Esophagus (tissue), 2 donors: ENCODE results near the gene RAB40C. TPM values are rescaled to one million over a fixed set of nuclear protein-coding genes. Genes with fewer than 3 reads are reported as not detected.
A peak's percentile ranks its signal among the peaks of the same experiment; 100 is the strongest.

Source experiments
- H3K27ac ChIP-seq, 2 donors: one replicate each; pipeline ENCODE4 v1.5.1; 2013; ENCODE audit warnings: low read depth in 2 of 2, mild to moderate bottlenecking in 2 of 2, inconsistent platforms in 1 of 2, low read length in 1 of 2, moderate library complexity in 1 of 2
- H3K27me3 ChIP-seq, 2 donors: one replicate each; pipeline ENCODE4 v1.6.1; 2013; ENCODE audit warnings: low read length in 2 of 2, control low read depth in 1 of 2, mild to moderate bottlenecking in 1 of 2; ENCODE audit not compliant: insufficient read depth in 2 of 2, control insufficient read depth in 1 of 2
- H3K36me3 ChIP-seq, 2 donors: one replicate each; pipeline ENCODE4 v1.6.1; 2013; ENCODE audit warnings: low read length in 1 of 2; ENCODE audit not compliant: control insufficient read depth in 2 of 2, insufficient read depth in 2 of 2
- H3K4me1 ChIP-seq, 2 donors: one replicate each; pipeline ENCODE4 v1.6.1; 2013; ENCODE audit warnings: low read length in 1 of 2; ENCODE audit not compliant: control insufficient read depth in 2 of 2, insufficient read depth in 2 of 2
- H3K4me3 ChIP-seq, 2 donors: one replicate each; pipeline ENCODE4 v1.5.1; 2013; ENCODE audit warnings: low read length in 2 of 2, mild to moderate bottlenecking in 2 of 2, low read depth in 1 of 2, moderate library complexity in 1 of 2
- H3K9me3 ChIP-seq, 2 donors: one replicate each; pipeline ENCODE4 v1.6.1; 2013; ENCODE audit warnings: mild to moderate bottlenecking in 2 of 2, low read depth in 1 of 2, low read length in 1 of 2, moderate library complexity in 1 of 2; ENCODE audit not compliant: control insufficient read depth in 2 of 2, insufficient read depth in 1 of 2
- WGBS, 2 donors: extraction: QIAGEN DNeasy Blood & Tissue Kit; methylation state at CpG; one replicate each; pipeline ENCODE4 v1.1.7; 2013; 5-methylcytosine and 5-hydroxymethylcytosine counted together
- polyA plus RNA-seq, 2 donors: library from polyadenylated mRNA; stranded (reverse); fragments of 200-250 nt; gene quantifications; one replicate each; pipeline ENCODE4 v1.2.3, GENCODE V29; 2013
- donor health status: healthy with polysubstance abuse.
- donor health status: Bipolar disorder and iron deficiency.

RAB40C gene
- polyA plus RNA-seq, 2 donors: 18.1 to 42.4 TPM

GRCh38 chr16:635573-636205 lies 45.8 kb downstream of the RAB40C start:
- H3K27me3 ChIP-seq: no peaks in the 10 kb centered on the region
- H3K36me3 ChIP-seq: peaks cover 0 to 15% of the 10 kb centered on the region in 2 donors
- WGBS, 2 donors: 2% methylated on average over 55 of the region's 55 CpGs
- H3K4me1 ChIP-seq: peaks cover 5 to 21% of the 10 kb centered on the region in 2 donors
- H3K27ac ChIP-seq: peak overlapping the region; percentile 95 to 99
- H3K9me3 ChIP-seq: no peaks in the 10 kb centered on the region
- H3K4me3 ChIP-seq: peak overlapping the region; percentile 68 to 90

GRCh38 chr16:636206-637080 lies 46.6 kb downstream of the RAB40C start, which contains the start of gene METTL26:
Gene METTL26 (minus strand): TSS chr16:636305. CDS start chr16:636290, 15 bp downstream.
- Histone ChIP-seq H3K9me3 (no peaks in the 10 kb centered on the region), H3K36me3 (peaks cover 0 to 15% of the 10 kb centered on the region in 2 donors), H3K4me1 (peaks cover 0 to 14% of the 10 kb centered on the region in 2 donors), H3K27me3 (no peaks in the 10 kb centered on the region), H3K27ac (peak within 1 kb of the TSS; percentile 95 to 99), H3K4me3 (peak within 1 kb of the TSS; percentile 68 to 90)
- 0% methylated on average over 77 to 91 of the region's 91 CpGs for WGBS, 2 donors

- 16 to 21% methylated on average over 38 to 53 of the region's 53 CpGs for WGBS, 2 donors
- Histone ChIP-seq H3K27me3 (no peaks in the 10 kb centered on the region), H3K4me1 (peaks cover 0 to 15% of the 10 kb centered on the region in 2 donors), H3K9me3 (no peaks in the 10 kb centered on the region), H3K36me3 (peaks cover 0 to 15% of the 10 kb centered on the region in 2 donors), H3K4me3 (peak overlapping the region; percentile 68 to 90), H3K27ac (peak overlapping the region; percentile 95 to 99)
Observed at GRCh38 chr16:637081-638018, 47.5 kb downstream of the RAB40C start.

- no peak overlapping the region for H3K4me3 ChIP-seq
- H3K27ac ChIP-seq: no peak overlapping the region
- H3K4me1 ChIP-seq: peaks cover 0 to 22% of the 10 kb centered on the region in 2 donors
Observed at GRCh38 chr16:638034-638543, 48.2 kb downstream of the RAB40C start.

GRCh38 chr16:638836-639235 lies 49.0 kb downstream of the RAB40C start:
- WGBS, 2 donors: 74 to 85% methylated on average over 9 of the region's 9 CpGs
- H3K4me3 ChIP-seq: no peak overlapping the region
- H3K27me3 ChIP-seq: no peaks in the 10 kb centered on the region
- H3K4me1 ChIP-seq: peaks cover 0 to 23% of the 10 kb centered on the region in 2 donors
- peaks cover 0 to 5% of the 10 kb centered on the region in 2 donors for H3K36me3 ChIP-seq
- no peak overlapping the region for H3K27ac ChIP-seq
- H3K9me3 ChIP-seq: no peaks in the 10 kb centered on the region

More at GRCh38 chr16:638034-638543, 48.2 kb downstream of the RAB40C start:
- WGBS, 2 donors: 82 to 87% methylated on average over 15 of the region's 15 CpGs
- Histone ChIP-seq H3K27me3 (no peaks in the 10 kb centered on the region), H3K9me3 (no peaks in the 10 kb centered on the region), H3K36me3 (peaks cover 0 to 12% of the 10 kb centered on the region in 2 donors)

- Histone ChIP-seq H3K9me3 (no peaks in the 10 kb centered on the region), H3K4me3 (no peak overlapping the region), H3K27ac (no peak overlapping the region), H3K27me3 (no peaks in the 10 kb centered on the region), H3K4me1 (peaks cover 0 to 13% of the 10 kb centered on the region in 2 donors), H3K36me3 (no peaks in the 10 kb centered on the region)
- WGBS, 2 donors: 87 to 92% methylated on average over 5 of the region's 5 CpGs
Observed at GRCh38 chr16:640614-641013, 50.7 kb downstream of the RAB40C start.

GRCh38 chr16:641326-642188 lies 51.7 kb downstream of the RAB40C start, which contains the start of gene MCRIP2:
Gene MCRIP2 (plus strand): TSS chr16:641828. CDS start chr16:641992, 164 bp downstream.
- H3K27ac ChIP-seq: peak within 1 kb of the TSS; percentile 62 to 68
- H3K36me3 ChIP-seq: no peaks in the 10 kb centered on the region
- H3K4me3 ChIP-seq: peak within 1 kb of the TSS; percentile 62 to 63
- peaks cover 0 to 12% of the 10 kb centered on the region in 2 donors for H3K4me1 ChIP-seq
- H3K27me3 ChIP-seq: no peaks in the 10 kb centered on the region
- WGBS, 2 donors: 1 to 2% methylated on average over 62 to 81 of the region's 81 CpGs
- no peaks in the 10 kb centered on the region for H3K9me3 ChIP-seq

GRCh38 chr16:642189-643049 lies 52.6 kb downstream of the RAB40C start:
- no peaks in the 10 kb centered on the region for H3K9me3 ChIP-seq
- peak overlapping the region; percentile 62 to 68 for H3K27ac ChIP-seq
- peak overlapping the region; percentile 62 to 63 for H3K4me3 ChIP-seq
- WGBS, 2 donors: 4 to 5% methylated on average over 67 to 72 of the region's 72 CpGs
- H3K36me3 ChIP-seq: no peaks in the 10 kb centered on the region
- peaks cover 4 to 14% of the 10 kb centered on the region in 2 donors for H3K4me1 ChIP-seq
- H3K27me3 ChIP-seq: no peaks in the 10 kb centered on the region
